HG03039 (cell line): ENCODE measurements around the gene USP17L22.
"Not testable (repeated sequence)": the region's sequence is repeated elsewhere in the genome, so short reads cannot be mapped to it uniquely, and the experiment has no call there.

Experiments used
- ATAC-seq: cut with Tn5 transposase; IDR thresholded peaks from one replicate; pipeline ENCODE4 v1.9.1; 2021; ENCODE audit warnings: mild to moderate bottlenecking, moderate library complexity; ENCODE audit not compliant: unreplicated experiment

Gene USP17L22, protein sequence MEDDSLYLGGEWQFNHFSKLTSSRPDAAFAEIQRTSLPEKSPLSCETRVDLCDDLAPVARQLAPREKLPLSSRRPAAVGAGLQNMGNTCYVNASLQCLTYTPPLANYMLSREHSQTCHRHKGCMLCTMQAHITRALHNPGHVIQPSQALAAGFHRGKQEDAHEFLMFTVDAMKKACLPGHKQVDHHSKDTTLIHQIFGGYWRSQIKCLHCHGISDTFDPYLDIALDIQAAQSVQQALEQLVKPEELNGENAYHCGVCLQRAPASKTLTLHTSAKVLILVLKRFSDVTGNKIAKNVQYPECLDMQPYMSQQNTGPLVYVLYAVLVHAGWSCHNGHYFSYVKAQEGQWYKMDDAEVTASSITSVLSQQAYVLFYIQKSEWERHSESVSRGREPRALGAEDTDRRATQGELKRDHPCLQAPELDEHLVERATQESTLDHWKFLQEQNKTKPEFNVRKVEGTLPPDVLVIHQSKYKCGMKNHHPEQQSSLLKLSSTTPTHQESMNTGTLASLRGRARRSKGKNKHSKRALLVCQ

GRCh38 chr4:9267319-9267718 lies at the start of gene USP17L22:
Gene USP17L22 (plus strand): TSS chr4:9267619. CDS start chr4:9267619, 0 bp downstream.
- ATAC-seq: not testable (repeated sequence)

DNA sequence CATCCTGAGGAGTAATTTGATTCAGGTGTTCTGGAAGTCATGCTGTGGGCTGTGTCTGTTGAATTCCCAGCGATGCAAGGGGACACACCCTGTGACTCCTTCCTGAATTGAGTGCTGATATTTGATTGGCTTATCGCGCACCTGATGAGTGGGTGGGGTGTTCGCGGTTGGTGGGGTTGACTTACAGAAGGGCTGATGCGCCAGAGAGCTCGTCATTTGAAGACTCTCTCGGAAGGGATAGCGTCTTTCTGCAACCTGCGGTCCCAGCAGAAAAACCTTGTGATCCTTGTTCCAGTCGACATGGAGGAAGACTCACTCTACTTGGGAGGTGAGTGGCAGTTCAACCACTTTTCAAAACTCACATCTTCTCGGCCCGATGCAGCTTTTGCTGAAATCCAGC lies 47.6 kb upstream of the USP17L22 start, which contains the start of gene USP17L12:
USP17L12 (plus strand) TSS at position 301 of the 400 bp plus-strand sequence; CDS start at position 301, 0 bp downstream.
- ATAC-seq: not testable (repeated sequence)

DNA sequence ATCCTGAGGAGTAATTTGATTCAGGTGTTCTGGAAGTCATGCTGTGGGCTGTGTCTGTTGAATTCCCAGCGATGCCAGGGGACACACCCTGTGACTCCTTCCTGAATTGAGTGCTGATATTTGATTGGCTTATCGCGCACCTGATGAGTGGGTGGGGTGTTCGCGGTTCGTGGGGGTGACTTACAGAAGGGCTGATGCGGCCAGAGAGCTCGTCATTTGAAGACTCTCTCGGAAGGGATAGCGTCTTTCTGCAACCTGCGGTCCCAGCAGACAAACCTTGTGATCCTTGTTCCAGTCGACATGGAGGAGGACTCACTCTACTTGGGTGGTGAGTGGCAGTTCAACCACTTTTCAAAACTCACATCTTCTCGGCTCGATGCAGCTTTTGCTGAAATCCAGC lies 42.8 kb upstream of the USP17L22 start, which contains the start of gene USP17L13:
USP17L13 (plus strand) TSS at position 301 of the 400 bp plus-strand sequence; CDS start at position 301, 0 bp downstream.
- ATAC-seq: not testable (repeated sequence)

GRCh38 chr4:9230249-9230648 lies 37.2 kb upstream of the USP17L22 start:
- ATAC-seq: not testable (repeated sequence)

GRCh38 chr4:9234085-9234484 lies 33.3 kb upstream of the USP17L22 start, which contains the start of gene USP17L15:
Gene USP17L15 (plus strand): TSS chr4:9234385. CDS start chr4:9234385, 0 bp downstream.
- ATAC-seq: not testable (repeated sequence)

GRCh38 chr4:9238461-9238860 lies 29.0 kb upstream of the USP17L22 start:
- ATAC-seq: not testable (repeated sequence)

DNA sequence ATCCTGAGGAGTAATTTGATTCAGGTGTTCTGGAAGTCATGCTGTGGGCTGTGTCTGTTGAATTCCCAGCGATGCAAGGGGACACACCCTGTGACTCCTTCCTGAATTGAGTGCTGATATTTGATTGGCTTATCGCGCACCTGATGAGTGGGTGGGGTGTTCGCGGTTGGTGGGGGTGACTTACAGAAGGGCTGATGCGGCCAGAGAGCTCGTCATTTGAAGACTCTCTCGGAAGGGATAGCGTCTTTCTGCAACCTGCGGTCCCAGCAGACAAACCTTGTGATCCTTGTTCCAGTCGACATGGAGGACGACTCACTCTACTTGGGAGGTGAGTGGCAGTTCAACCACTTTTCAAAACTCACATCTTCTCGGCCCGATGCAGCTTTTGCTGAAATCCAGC lies 23.8 kb upstream of the USP17L22 start, which contains the start of gene USP17L17:
USP17L17 (plus strand) TSS at position 301 of the 400 bp plus-strand sequence; CDS start at position 301, 0 bp downstream.
- ATAC-seq: not testable (repeated sequence)

DNA sequence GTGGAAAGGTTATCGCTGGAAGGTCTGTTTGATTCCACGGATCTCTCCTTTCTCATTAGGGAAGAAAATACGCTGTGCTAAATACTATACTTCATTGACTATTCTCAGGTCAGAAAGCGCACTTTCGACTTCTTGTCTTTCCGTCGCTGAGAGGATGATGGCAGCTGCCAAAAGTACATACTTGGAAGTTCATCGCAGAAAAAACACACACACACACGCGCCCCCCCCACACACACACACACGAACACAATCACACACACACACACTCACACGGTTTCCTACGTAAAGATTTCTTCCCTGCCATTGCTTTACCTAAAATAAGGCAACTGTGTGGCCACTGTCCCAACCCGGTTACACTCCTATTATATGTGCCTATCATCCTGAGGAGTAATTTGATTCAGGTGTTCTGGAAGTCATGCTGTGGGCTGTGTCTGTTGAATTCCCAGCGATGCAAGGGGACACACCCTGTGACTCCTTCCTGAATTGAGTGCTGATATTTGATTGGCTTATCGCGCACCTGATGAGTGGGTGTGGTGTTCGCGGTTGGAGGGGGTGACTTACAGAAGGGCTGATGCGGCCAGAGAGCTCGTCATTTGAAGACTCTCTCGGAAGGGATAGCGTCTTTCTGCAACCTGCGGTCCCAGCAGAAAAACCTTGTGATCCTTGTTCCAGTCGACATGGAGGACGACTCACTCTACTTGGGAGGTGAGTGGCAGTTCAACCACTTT lies 19.3 kb upstream of the USP17L22 start, which contains the start of gene USP17L18:
USP17L18 (plus strand) TSS at position 678 of the 728 bp plus-strand sequence; CDS start at position 678, 0 bp downstream.
- ATAC-seq: not testable (repeated sequence)

GRCh38 chr4:9253078-9253477 lies 14.3 kb upstream of the USP17L22 start, which contains the start of gene USP17L19:
Gene USP17L19 (plus strand): TSS chr4:9253378. CDS start chr4:9253378, 0 bp downstream.
- not testable (repeated sequence) for ATAC-seq

DNA sequence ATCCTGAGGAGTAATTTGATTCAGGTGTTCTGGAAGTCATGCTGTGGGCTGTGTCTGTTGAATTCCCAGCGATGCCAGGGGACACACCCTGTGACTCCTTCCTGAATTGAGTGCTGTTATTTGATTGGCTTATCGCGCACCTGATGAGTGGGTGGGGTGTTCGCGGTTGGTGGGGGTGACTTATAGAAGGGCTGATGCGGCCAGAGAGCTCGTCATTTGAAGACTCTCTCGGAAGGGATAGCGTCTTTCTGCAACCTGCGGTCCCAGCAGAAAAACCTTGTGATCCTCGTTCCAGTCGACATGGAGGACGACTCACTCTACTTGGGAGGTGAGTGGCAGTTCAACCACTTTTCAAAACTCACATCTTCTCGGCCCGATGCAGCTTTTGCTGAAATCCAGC lies 9.6 kb upstream of the USP17L22 start, which contains the start of gene USP17L20:
USP17L20 (plus strand) TSS at position 301 of the 400 bp plus-strand sequence; CDS start at position 301, 0 bp downstream.
- ATAC-seq: not testable (repeated sequence)

DNA sequence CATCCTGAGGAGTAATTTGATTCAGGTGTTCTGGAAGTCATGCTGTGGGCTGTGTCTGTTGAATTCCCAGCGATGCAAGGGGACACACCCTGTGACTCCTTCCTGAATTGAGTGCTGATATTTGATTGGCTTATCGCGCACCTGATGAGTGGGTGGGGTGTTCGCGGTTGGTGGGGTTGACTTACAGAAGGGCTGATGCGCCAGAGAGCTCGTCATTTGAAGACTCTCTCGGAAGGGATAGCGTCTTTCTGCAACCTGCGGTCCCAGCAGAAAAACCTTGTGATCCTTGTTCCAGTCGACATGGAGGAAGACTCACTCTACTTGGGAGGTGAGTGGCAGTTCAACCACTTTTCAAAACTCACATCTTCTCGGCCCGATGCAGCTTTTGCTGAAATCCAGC lies 4.8 kb upstream of the USP17L22 start, which contains the start of gene USP17L21:
USP17L21 (plus strand) TSS at position 301 of the 400 bp plus-strand sequence; CDS start at position 301, 0 bp downstream.
- not testable (repeated sequence) for ATAC-seq

DNA sequence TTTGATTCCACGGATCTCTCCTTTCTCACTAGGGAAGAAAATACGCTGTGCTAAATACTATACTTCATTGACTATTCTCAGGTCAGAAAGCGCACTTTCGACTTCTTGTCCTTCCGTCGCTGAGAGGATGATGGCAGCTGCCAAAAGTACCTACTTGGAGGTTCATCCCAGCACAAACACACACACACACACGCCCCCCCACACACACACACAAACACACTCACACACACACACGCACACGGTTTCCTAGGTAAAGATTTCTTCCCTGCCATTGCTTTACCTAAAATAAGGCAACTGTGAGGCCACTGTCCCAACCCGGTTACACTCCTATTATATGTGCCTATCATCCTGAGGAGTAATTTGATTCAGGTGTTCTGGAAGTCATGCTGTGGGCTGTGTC lies 4.3 kb downstream of the USP17L22 start:
- ATAC-seq: not testable (repeated sequence)
